SK-N-SH treated with all-trans-retinoic acid at 6 μM for 48 hours (cell line): ENCODE data around the gene PSME4.

Source experiments
- ATAC-seq: fragments of 200-7000 bp; cut with Tn5 transposase; 3 replicates; pipeline ENCODE4 v1.9.1; 2020; ENCODE audit warnings: mild to moderate bottlenecking, moderate library complexity
- ARNTL ChIP-seq: fragments of 450-650 bp; formaldehyde crosslinking; IDR thresholded peaks from 2 replicates; pipeline ENCODE4 v1.5.0; 2020; ENCODE audit warnings: low read depth, mild to moderate bottlenecking, moderate library complexity, borderline replicate concordance
- BACH2 ChIP-seq: fragments of 250-450 bp; sonication (Bioruptor Pico); IDR thresholded peaks from 2 replicates; pipeline ENCODE4 v1.9.0; 2021; ENCODE audit warnings: mild to moderate bottlenecking, borderline replicate concordance
- CSDC2 ChIP-seq: fragments of 250-450 bp; sonication (Bioruptor Pico); IDR thresholded peaks from 2 replicates; pipeline ENCODE4 v1.5.0; 2020; ENCODE audit warnings: mild to moderate bottlenecking, moderate library complexity
- CSRNP3 ChIP-seq: fragments of 250-450 bp; sonication (Bioruptor Pico); IDR thresholded peaks from 2 replicates; pipeline ENCODE4 v1.5.1; 2021; ENCODE audit warnings: mild to moderate bottlenecking, moderate library complexity
- ESRRG ChIP-seq: fragments of 250-450 bp; sonication (Bioruptor Pico); IDR thresholded peaks from 2 replicates; pipeline ENCODE4 v1.6.1; 2021; ENCODE audit warnings: mild to moderate bottlenecking
- ISL1 ChIP-seq: fragments of 250-450 bp; sonication (Bioruptor Pico); IDR thresholded peaks from 2 replicates; pipeline ENCODE4 v2.1.2; 2022; ENCODE audit warnings: mild to moderate bottlenecking, moderate library complexity
- OSR1 ChIP-seq: fragments of 250-450 bp; sonication (Bioruptor Pico); IDR thresholded peaks from 2 replicates; pipeline ENCODE4 v1.8.0; 2022; ENCODE audit warnings: moderate library complexity, mild to moderate bottlenecking, inconsistent platforms
- RARB ChIP-seq: fragments of 250-450 bp; sonication (Bioruptor Pico); IDR thresholded peaks from 2 replicates; pipeline ENCODE4 v1.8.0; 2021; ENCODE audit warnings: mild to moderate bottlenecking, moderate library complexity
- SNAI2 ChIP-seq: fragments of 250-450 bp; sonication (Bioruptor Pico); IDR thresholded peaks from 2 replicates; pipeline ENCODE4 v1.5.0; 2020; ENCODE audit warnings: mild to moderate bottlenecking, moderate library complexity
- TOX ChIP-seq: fragments of 250-450 bp; sonication (Bioruptor Pico); IDR thresholded peaks from 2 replicates; pipeline ENCODE4 v1.8.0; 2021; ENCODE audit warnings: mild to moderate bottlenecking, moderate library complexity, borderline replicate concordance
- ZC3H10 ChIP-seq: fragments of 250-450 bp; sonication (Bioruptor Pico); IDR thresholded peaks from 2 replicates; pipeline ENCODE4 v1.5.1; 2021; ENCODE audit warnings: mild to moderate bottlenecking, moderate library complexity
- ZFP3 ChIP-seq: fragments of 250-450 bp; sonication (Bioruptor Pico); IDR thresholded peaks from 2 replicates; pipeline ENCODE4 v1.5.0; 2020; ENCODE audit warnings: mild to moderate bottlenecking, moderate library complexity
- ZNF565 ChIP-seq: fragments of 450-650 bp; formaldehyde crosslinking; conservative IDR thresholded peaks from 2 replicates; pipeline ENCODE4 v1.5.0; 2020; ENCODE audit warnings: low read depth, mild to moderate bottlenecking, moderate library complexity
- ZNF70 ChIP-seq: fragments of 450-650 bp; formaldehyde crosslinking; IDR thresholded peaks from 2 replicates; pipeline ENCODE4 v1.5.0; 2020; ENCODE audit warnings: mild to moderate bottlenecking, moderate library complexity
- TF ChIP-seq, protein P1 (sequence below): fragments of 250-450 bp; sonication (Bioruptor Pico); IDR thresholded peaks from 2 replicates; pipeline ENCODE4 v1.8.0; 2020; ENCODE audit warnings: mild to moderate bottlenecking, moderate library complexity, borderline replicate concordance
- TF ChIP-seq, protein P2 (sequence below): fragments of 250-450 bp; sonication (Bioruptor Pico); IDR thresholded peaks from 2 replicates; pipeline ENCODE4 v1.5.1; 2020; ENCODE audit warnings: low read depth, mild to moderate bottlenecking, moderate library complexity

The PSME4 gene

GRCh38 chr2:53998834-53999233 is 28.0 kb upstream of the PSME4 start (continued):
- TF ChIP-seq, protein P1, sequence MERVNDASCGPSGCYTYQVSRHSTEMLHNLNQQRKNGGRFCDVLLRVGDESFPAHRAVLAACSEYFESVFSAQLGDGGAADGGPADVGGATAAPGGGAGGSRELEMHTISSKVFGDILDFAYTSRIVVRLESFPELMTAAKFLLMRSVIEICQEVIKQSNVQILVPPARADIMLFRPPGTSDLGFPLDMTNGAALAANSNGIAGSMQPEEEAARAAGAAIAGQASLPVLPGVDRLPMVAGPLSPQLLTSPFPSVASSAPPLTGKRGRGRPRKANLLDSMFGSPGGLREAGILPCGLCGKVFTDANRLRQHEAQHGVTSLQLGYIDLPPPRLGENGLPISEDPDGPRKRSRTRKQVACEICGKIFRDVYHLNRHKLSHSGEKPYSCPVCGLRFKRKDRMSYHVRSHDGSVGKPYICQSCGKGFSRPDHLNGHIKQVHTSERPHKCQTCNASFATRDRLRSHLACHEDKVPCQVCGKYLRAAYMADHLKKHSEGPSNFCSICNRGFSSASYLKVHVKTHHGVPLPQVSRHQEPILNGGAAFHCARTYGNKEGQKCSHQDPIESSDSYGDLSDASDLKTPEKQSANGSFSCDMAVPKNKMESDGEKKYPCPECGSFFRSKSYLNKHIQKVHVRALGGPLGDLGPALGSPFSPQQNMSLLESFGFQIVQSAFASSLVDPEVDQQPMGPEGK (CRISPR knock-in tag) = no peak

GRCh38 chr2:53994818-53995808 is 24.3 kb upstream of the PSME4 start:
- no peak for ATAC-seq
- no peak for TF ChIP-seq ZC3H10 (CRISPR knock-in tag)
- no peak for TF ChIP-seq CSDC2 (CRISPR knock-in tag)
- no peak for TF ChIP-seq TOX (CRISPR knock-in tag)
- no peak for TF ChIP-seq ZNF565 (CRISPR knock-in tag)
- TF ChIP-seq SNAI2 = no peak
- no peak for TF ChIP-seq CSRNP3 (CRISPR knock-in tag)
- TF ChIP-seq, protein P2, sequence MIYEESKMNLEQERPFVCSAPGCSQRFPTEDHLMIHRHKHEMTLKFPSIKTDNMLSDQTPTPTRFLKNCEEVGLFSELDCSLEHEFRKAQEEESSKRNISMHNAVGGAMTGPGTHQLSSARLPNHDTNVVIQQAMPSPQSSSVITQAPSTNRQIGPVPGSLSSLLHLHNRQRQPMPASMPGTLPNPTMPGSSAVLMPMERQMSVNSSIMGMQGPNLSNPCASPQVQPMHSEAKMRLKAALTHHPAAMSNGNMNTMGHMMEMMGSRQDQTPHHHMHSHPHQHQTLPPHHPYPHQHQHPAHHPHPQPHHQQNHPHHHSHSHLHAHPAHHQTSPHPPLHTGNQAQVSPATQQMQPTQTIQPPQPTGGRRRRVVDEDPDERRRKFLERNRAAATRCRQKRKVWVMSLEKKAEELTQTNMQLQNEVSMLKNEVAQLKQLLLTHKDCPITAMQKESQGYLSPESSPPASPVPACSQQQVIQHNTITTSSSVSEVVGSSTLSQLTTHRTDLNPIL (CRISPR knock-in tag) = no peak
- no peak for TF ChIP-seq ARNTL (CRISPR knock-in tag)
- no peak for TF ChIP-seq RARB (CRISPR knock-in tag)
- no peak for TF ChIP-seq ZNF70 (CRISPR knock-in tag)
- TF ChIP-seq BACH2 (CRISPR knock-in tag) = no peak
- TF ChIP-seq, protein P1 (CRISPR knock-in tag) = no peak

DNA sequence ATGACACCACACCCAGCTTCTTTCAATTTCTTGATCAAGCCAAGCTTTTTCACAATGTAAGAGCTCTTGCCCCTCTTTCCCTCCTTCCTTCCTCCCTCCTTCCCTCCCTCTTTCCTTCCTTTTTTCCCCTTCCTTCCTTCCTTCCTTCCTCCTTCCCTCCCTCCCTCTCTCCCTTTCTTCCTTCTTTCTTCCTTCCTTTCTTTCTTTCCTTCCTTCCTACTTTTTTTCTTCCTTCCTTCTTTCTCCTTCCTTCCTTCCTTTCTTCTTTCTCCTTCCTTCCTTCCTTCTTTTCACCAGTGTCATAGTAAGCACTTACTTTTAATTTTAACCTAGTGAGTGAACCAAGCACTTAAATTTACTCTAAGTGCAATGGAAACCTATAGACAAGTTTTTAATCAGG is 21.2 kb upstream of the PSME4 start:
- TF ChIP-seq ESRRG (CRISPR knock-in tag) (no peak), ISL1 (CRISPR knock-in tag) (no peak), ZFP3 (CRISPR knock-in tag) (no peak)
- no peak for ATAC-seq

DNA sequence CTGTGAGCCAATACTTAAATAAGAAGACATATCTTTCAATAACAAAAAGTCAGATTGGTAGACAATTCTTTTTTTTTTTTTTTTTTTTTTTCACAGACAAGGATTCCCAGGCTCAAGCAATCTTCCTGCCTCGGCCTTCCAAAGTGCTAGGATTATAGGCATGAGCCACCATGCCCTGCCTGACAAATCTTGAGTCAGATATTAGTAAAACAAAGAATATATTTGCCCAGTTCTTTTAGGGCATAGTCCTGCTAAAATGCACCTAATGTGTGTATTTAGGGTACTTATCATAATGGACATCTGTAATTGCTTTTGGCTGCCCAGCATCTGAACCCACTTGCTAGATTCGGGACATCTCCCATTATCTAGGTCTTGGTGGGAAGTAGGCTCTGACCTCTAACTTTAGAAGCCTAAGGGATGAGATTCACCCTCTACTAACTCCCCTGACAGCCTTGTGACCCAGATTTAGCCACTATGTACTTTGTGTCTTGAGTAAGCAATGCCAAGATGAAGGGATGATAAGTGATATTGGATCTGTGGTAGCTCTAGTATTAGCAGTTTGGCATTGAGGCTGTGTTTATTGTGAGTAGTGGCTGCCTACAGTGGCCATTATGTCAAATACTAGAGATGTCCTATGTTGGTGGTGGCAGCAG is 18.5 kb upstream of the PSME4 start:
- no peak for ATAC-seq
- no peak for TF ChIP-seq ISL1 (CRISPR knock-in tag)
- no peak for TF ChIP-seq SNAI2
- TF ChIP-seq ZNF70 (CRISPR knock-in tag) = no peak
- TF ChIP-seq CSDC2 (CRISPR knock-in tag) = no peak
- no peak for TF ChIP-seq OSR1 (CRISPR knock-in tag)
- TF ChIP-seq, protein P2 (CRISPR knock-in tag) = no peak
